ENCODE measurements around the gene TMEM45A.
"Not testable (repeated sequence)": the region's sequence is repeated elsewhere in the genome, so short reads cannot be mapped to it uniquely, and the experiment has no call there.

The TMEM45A gene

DNA sequence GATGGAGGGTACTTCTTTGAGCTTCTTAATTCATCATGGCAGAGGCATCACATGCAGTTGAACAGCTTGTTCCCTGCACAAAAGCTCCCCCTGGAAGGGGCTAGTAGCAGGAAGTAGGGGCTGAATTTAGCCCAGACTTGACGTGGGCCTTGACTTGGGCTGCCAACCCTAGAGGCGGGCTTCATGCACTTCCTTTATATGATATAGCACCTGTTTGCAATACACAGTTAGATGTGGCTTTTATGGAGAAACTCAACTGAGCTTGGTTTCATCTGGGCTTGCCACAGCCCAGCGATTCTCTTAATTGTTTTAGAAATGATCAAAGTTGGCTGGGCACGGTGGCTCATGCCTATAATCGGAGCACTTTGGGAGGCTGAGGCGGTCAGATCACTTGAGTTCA, 83.3 kb downstream of the TMEM45A start:
- no peak for DNase-seq

DNA sequence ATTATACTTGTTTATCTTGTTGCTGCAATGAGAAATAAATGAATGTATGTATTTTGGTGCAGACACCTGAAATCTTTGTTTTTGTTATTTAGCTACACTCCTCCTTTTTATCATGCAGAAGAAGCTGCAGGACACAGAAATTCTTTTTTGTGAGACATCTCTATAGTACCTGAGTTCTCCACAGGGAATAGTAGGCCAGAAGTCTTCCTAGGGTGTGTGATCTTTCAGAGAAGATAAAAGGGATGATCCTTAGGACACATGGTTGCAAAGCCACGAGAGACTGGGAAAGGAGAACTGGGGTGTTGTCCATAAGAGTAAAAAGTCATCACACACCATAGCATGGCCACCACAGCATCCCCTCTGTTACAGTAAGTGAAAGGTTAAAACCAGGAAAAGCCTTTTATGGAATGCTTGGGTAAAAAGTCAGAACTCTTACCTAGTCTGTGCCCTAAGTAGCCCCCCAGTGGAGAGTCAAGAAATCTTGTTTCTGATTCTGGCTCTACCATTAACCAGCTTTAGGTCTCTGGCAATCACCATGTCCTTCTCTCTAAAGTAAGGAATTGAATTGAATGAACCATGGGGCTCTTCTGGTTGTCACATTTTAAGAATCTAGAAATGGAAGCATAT, 85.1 kb downstream of the TMEM45A start:
- no peak for DNase-seq

DNA sequence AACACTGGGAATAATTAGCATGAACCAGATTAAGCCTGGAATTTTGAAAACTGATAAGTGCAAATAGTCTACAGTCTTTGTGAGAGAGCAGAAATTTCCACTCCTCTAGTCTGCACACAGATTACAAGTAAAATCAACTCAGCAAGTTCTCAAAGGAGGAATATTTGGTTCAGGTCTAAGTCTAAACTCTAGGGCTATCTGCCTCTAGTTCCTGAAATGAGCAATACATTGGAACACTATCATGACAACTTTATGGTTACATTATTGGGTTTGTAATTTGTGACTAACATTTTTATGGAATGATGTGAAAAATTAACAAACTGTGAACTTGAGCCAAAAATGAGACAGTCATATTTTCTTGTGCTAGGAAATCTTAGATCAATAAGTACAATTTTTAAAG, 86.2 kb downstream of the TMEM45A start:
- no peak for DNase-seq

DNA sequence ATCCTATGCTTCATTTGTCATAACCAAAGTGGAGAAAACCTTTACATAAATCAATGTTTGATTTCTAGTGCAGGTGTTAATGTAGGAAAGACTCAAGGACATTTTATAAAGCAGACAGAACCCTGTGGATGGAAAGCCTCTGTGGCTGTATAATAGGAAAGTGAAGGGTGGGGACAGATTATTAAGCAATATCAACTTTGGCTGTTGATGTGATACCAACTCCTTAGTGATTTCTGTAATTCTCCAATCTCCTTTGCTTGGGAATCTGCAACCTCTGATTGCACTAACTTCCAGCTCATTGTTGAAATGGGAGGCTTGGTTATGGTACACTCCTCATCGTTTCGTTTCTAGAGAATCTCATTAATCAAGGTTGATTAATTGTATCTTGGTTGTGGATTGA, 87.7 kb downstream of the TMEM45A start:
- DNase-seq = no peak

DNA sequence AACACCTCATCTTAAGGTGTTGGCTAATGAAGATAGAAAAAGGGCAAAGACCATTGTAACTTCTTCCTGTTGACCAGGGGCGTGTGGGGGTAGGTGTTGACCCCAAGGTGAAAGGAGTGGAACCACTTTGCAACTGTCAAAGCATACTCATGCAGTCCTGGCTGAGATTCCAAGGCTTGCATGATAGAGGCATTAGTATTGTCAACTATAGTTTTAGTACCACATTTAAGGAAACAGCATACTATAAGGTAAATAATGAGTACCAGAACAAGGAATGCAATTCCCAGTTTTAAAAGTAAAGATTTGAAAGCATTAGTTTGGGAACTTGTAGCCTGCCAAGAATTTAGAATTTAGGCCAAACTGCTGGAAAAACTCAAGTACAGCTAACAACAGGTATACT, 89.2 kb downstream of the TMEM45A start:
- DNase-seq = no peak

DNA sequence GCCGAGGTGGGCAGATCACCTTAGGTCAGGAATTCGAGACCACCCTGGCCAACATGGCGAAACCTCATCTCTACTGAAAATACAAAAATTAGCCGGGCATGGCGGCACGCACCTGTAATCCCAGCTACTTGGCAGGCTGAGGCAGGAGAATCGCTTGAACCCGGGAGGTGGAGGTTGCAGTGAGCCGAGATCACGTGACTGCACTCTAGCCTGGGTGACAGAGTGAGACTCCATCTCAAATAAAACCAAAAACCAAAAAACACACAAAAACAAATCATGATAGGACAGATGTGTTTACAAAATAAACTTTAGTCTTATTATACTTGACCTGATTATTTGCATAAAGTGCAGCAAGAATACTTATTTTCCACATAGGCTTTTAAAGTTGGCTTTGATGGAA, 89.7 kb downstream of the TMEM45A start:
- not testable (repeated sequence) for DNase-seq

DNA sequence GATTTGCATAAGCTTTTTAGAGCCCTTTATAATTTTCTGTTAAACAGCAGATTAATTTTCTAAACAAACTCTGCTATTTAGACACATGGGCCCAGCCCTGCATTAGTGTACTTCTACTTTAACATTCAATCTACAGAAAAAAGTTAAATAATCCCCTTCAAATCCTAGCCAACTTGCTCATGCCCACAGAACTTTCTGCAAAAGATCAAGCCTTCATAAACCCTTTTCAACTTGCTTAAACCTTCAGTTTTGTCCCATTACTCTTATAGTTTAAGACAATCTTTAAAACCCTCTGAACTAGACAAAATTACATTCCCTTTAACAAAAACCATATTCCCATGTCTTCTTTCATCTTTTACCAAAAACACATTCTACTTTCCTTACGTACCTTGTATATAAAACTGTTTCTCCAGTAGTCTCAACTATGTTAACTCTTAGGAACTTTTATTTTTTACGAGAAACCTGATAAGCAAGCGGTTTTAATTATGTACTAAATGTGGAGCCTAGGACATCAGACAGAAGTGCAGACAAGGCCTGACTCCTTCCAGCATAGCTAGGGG, 91.8 kb downstream of the TMEM45A start:
- no peak for DNase-seq

DNA sequence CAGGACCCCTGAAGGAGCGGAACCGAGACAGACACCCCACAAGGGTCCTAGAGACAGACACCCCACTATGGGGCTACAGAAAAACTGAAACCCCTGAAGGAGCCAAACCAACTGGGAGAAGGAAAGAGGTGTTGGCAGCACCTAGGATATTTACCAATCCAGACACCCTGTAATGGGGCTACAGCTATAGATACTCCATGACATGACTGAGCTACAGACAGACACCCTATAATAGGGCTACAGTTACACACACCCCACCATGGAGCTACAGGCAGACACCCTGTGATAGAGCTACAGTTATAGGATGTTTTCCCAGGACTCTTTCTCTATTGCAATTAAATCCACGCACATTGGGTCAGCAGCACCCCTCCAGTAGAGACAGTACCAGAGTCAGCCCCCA, 94.4 kb downstream of the TMEM45A start:
- no peak for DNase-seq

DNA sequence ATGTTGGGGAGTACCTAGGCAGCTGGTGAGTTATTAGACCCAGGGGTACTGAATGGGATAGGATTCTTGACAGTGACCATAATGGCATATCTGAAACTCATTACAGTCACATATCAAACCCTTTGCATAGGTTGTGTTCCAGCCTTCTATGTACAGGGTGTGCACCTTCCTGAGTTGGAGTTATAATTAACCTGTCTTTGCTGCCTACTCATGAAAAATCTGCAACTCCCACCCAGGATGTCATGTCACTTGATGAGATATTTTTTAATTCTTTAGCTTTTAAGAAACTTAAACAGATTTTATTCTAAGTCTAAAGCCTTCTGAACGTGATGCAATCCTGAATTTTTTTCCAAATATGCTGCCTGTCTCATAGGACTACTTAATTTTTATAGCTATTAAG, 95.8 kb downstream of the TMEM45A start:
- peak in 1 of 51 donors; percentile 21 for DNase-seq

DNA sequence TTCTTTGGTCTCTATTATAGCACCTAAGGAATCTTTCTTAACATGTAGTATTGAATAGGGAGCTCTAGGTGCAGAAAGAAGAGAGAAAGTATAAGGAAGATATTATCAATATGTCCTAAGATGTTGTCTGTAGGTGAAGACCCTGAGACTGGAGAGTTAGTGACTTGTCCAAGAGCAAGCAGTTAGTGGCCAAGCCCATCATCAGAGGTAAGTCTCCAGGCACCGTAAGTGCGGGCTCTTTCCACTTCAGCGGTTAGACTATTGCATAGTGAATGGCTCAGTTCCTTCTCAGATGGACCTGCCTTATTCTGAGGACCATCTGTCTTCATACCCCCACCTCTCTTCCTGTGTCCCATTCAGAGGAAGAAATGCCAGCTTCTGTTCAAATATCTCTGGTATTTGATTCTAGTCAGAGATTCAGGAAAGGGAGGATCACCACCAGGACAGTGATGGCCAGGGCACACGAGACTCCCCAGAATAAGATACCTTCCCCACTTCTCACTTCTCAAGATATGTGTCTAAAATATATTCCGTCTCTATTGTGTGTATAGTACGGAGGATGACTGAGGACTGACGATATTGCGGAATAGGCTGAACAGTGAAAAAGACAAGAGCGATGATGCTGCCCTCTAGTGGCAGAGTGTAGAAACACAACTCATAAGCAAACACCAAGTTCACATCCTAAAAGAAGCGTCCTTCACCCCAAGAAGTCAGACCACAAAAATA, 97.9 kb downstream of the TMEM45A start:
- DNase-seq = peak in 31 of 51 donors; percentile 0 to 73 (median 23)

DNA sequence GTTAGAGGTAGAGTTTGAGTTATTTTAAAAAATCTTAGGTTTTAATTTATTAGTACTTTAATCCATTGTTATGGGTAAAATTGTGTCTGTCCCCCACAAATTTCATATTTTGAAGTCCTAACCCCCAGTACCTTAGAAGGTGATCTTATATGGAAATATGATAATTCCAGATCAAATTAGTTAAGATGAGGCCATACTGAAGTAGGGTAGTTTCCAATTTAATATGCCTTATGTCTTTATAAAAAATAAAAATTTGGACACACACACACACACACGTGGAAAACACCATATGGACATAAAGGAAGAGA, 98.4 kb downstream of the TMEM45A start:
- DNase-seq = no peak

DNA sequence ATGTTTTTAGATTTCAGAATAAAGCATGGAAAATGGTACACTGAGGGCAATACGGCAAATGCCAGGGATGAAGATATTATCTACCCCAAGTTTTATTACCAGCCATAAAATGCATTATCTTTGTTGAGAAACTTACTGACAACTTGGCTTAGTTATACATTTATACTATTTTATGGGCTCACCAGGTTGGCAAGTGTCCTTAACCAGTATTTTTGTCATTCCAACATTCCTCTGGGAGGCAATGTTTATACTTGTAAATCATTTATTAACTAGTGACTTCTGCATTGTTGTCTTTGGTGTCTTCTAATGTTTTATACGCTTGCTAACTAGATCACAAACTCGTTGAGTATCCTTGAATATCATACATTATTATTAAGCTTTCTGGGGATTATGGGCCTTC, 99.0 kb downstream of the TMEM45A start:
- DNase-seq = no peak

DNA sequence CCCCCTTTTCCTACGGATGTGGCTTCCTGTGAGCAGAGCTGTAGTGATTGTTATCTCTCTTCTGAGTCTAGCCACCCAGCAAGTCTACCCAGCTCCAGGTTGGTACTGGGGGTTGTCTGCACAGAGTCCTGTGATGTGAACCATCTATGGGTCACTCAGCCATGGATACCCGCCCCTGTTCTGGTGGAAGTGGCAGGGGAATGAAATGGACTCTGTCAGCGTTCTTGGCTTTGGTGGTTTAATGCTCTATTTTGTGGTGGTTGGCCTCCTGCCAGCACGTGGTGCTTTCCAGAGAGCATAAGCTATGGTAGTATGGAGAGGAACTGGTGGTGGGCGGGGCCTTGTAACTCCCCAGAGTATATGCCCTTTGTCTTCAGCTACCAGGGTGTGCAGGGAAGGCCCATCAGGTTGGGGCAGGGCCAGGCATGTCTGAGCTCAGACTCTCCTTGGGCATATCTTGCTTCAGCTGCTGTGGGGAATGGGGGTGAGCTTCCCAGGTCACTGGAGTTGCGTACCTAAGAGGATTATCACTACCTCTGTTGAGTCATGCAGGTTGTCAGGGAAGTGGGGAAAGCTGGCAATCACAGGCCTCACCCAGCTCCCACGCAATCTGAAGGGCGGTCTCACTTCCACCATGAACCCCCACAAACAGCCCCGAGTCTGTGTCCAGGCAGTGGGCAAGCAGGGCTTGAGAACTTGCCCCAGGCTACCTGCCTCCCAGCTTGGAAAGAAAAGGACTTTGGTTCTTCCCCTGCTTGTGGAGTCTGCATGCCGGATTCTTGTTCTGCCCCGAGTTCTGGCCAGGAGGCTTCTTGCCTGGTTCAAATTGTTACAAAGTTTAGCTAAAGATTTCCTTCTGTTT, 108.0 kb downstream of the TMEM45A start:
- DNase-seq = no peak

DNA sequence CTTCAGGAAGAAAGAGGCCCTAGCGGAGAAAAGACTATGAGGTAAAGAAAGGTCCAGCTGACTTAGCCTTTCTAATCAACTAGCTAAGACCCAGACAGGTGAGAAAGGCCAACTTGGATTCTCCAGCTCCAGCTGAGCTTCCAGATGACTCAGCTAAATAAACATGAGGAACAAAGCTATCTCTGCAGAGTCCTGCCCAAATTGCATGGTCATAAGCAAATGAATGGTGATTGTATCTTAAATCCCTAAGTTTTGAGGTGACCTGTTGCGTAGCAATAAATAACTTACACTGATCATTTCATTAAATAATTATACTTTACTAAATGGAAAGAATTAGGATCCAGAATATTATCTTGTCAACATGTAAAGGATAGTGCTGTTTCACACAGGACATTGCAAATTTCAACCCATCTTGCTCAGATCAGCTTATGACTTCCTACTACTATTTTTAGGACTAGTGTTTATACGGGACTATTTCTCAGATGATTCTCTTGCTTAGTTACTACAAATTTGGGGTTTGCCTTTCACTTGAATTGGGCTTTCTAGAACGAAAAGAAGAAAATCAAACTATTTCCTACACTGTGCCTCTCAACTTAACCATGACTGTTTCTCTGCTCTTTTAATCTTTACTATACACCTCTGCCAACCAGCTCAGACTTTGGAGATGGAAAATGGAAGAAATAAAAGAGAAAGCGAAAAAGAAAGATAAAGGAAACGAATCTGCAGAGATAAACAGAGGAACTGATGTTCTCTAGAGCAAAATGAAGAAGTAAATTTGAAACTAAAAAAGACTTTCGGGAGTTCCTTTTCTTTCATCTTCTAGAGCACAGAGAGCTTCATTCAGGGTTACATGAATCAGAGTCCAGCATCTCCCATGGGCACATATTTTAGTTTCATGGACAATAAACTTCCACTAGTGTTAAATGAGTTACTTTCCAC, 110.4 kb downstream of the TMEM45A start:
- DNase-seq = no peak

DNA sequence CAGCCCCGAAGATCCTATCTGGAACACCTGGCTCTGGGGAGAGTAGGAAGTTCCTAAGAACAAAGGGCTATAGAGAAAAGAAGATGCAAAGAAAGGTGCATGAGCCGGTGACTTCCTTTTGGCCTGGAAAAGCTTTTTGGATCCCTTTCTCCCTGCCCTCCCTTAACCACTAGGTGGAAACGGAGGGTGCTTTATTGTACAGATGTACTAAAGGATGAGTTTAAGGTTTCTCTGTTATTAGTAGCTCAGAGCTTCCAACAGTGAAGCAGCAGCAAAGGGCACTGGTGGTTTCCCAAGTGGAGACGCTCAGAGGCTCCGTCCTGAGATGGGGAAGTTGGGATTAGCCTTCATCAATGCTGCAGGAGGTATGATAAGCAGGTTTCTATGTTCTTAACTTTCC, 111.0 kb downstream of the TMEM45A start:
- peak in 1 of 51 donors; percentile 16 for DNase-seq

DNA sequence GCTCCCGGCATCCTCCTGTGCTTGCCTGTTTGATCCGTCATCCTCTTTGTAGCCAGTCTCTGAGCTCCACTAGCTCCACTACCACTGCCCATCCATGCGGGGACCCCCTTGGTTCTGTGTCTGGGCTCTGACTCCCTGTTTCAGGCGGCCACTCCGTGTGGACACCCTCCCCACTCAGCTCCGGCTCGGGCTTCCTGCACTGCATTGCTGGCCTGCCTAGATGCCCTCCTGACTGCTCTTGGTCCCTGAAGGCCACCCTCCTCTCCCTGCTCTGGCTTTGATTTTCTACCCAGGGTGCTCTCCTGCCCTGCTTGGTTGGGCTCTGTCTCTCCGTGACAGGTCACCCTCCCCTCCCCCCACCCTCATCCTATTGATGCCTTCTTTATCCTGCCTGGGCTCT, 112.9 kb downstream of the TMEM45A start:
- DNase-seq = no peak

DNA sequence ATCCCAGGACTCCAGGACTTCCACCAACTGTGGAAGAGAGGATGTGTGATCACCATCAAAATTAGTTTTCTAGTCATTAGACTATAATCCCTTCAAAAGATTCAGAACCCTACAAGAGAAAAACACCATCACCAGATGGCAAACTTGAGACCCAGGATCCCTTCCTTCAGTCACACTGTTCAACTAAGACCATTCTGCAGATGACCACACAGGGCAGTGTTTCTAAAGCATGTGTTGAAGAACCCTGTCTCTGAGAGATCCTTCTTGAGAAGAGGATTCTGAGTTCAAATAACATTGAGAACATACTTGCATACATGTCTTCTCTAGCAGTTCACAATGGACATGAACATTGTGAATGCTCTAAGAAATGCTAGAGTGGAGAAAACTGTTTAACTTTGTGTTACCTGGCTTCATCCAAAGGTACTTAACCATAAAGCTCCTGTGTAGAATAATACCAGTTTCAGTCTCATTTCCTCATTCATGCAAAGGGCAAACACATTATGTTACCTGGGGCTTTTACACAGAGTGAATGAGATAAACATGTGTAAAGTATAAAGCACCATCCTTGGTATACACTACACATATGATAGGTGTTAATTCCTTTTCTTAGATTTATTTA, 114.6 kb downstream of the TMEM45A start:
- DNase-seq = no peak

DNA sequence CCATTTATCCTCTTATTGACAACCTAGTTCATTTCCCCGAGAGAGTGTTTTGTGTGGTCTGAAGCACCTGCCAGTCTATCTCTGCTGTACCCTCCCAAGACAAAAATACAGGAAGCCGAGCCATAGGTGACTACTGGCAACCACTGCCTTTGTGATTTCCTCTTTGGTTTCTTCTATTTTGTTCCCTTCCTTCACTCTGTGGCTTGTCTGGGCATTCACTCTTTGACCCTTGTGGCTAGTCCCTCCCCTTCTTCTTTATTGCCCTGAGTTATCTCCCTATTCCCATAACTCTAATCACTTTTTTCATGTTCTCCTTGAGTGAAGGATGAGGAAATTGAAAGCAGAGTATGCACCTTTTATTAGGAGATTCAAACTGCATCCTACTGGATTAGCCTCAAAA, 116.9 kb downstream of the TMEM45A start, which contains the start of gene ADGRG7:
Gene ADGRG7 (plus strand): TSS at position 297 of the 400 bp plus-strand sequence. CDS start 256 bp downstream, outside the sequence.
- DNase-seq = no peak

DNA sequence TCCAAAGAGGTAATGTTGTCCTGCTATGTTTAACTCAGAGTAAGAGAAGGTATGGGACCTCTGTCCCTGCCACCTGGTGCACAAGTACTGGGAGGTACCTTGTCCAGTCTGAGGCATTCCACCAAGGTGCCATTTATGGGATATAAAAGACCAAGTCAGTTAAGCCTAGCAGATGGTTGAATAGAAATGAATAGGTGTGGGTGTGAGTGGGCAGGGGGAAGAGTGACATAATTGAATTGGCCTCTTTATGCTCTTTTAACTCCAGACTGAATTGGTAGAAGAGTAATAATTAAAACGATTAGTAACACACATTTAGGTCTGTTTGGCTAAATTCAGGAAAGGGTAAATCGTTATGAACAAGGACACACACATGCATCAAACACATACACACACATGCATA, 117.5 kb downstream of the TMEM45A start:
- DNase-seq = no peak

DNA sequence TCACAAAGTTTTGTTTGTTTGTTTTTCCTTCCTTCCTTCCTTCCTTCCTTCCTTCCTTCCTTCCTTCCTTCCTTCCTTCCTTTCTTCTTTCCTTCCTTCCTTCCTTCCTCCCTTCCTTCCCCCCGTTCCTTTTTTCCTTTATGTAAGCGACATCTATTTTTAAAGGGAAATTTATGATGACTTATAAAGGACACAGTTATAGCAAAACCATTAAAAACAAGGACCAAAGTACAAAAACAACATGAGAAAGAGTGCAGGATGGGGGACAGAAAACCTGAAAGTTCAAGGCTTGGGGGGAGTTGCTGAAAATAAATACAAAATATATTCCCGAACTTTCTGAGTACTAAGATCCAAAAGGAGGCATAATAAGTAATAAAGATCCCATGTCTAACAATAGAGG, 118.8 kb downstream of the TMEM45A start:
- DNase-seq = no peak
